ENCODE measurements around the gene PPP6R3. TPM values are rescaled to one million over a fixed set of nuclear protein-coding genes. Genes with fewer than 3 reads are reported as not detected.
"Not testable (repeated sequence)": the region's sequence is repeated elsewhere in the genome, so short reads cannot be mapped to it uniquely, and the experiment has no call there.

The PPP6R3 gene
- total and polyA plus RNA-seq, 2 of the 13 experiments (the other 11 are each of a cell fraction or from before 2014, with no cell fraction given) = 41.2 to 83.4 TPM

DNA sequence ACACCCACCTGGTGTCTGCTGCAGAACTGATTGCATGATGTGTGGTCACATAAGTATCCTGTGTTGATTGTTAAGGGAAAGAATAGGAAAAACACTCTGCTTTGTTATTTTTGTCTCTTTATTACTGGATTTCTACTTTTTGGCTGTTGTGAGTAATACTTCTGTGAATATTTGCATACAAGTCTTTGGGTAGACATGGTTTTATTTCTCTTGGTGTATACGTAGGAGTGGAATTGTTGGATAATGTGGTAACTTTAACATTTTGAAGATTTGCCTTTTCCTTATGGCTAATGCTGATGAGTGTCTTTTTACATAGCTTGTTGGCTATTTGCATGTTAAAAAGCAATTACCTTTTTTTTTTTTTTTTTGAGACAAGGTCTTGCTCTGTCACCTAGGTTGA lies 13.1 kb downstream of the PPP6R3 start:
- ChIA-PET POLR2A (interaction anchor here (1.2 kb wide), 1 partner anchor 13 kb away, joined by 5 read pairs; the partner anchor contains the start of gene PPP6R3), CTCF (ENCODE audit: low intra/inter-chr PET ratio, low total read pairs) (no interaction called here)
- WGBS (ENCODE audit: low lambda C conversion rate) = 92% methylated on average over 1 of the region's 1 CpG
- Histone ChIP-seq H3K36me3 (replicated peaks in 1 of 2; ENCODE audit: control insufficient read depth in 1 of 2, insufficient read depth in 2 of 2, low read length in 2 of 2) (peaks cover 5 to 22% of the 10 kb centered on the region in 2 experiments; a peak in 4 of 5 replicates), H2AFZ (ENCODE audit: low read length) (no peak overlapping the region), H3K27ac (ENCODE audit: extremely low read length, insufficient read depth, low read length) (no peak overlapping the region), H3K4me2 (ENCODE audit: low read depth, low read length) (no peak overlapping the region), H3K79me2 (ENCODE audit: insufficient read depth, low read length) (peaks cover 84% of the 10 kb centered on the region), H3K9ac (ENCODE audit: insufficient read depth, low read depth, low read length) (no peak overlapping the region), H3K27me3 (ENCODE audit: control insufficient read depth in 1 of 2, insufficient read depth in 2 of 2, low read length in 2 of 2) (no peaks in the 10 kb centered on the region), H3K4me1 (ENCODE audit: insufficient read depth, low read length) (peaks cover 31% of the 10 kb centered on the region), H3K4me3 (replicated peaks in 1 of 3; ENCODE audit: insufficient read depth in 1 of 3, low read depth in 2 of 3, low read length in 3 of 3) (no peak overlapping the region), H3K9me3 (ENCODE audit: low read length) (no peaks in the 10 kb centered on the region), H4K20me1 (ENCODE audit: insufficient read depth, low read length) (peaks cover 74% of the 10 kb centered on the region)
- in situ Hi-C loops (cut with HindIII; ENCODE audit: extremely low pct_ligation_motif_present, low pct_unique_long_range_greater_than_20kb) (no loop called here), intact Hi-C loops (cut with micrococcal nuclease; ENCODE audit: unreplicated experiment) (no loop called here)
- FAIRE-seq (no peak), DNase-seq (ENCODE audit: low spot score) (no peak), ATAC-seq (no peak)
- TF ChIP-seq NFKBIZ (CRISPR knock-in tag; IDR thresholded peaks at IDR 0.05) (no peak), TBX2 (CRISPR knock-in tag; IDR thresholded peaks at IDR 0.05; ENCODE audit: borderline replicate concordance) (no peak), HDAC1 (CRISPR knock-in tag; IDR thresholded peaks at IDR 0.05) (no peak)
- BruUV-seq (replicated peaks) = no TSS peak

GRCh38 chr11:68475626-68476025 lies 15.1 kb downstream of the PPP6R3 start:
- POLR2A ChIA-PET; H3K9ac ChIP-seq (ENCODE audit: insufficient read depth, low read depth, low read length); DNase-seq (ENCODE audit: low spot score); in situ Hi-C loops (cut with HindIII; ENCODE audit: extremely low pct_ligation_motif_present, low pct_unique_long_range_greater_than_20kb); H3K27me3 ChIP-seq (ENCODE audit: control insufficient read depth in 1 of 2, insufficient read depth in 2 of 2, low read length in 2 of 2); H3K9me3 ChIP-seq (ENCODE audit: low read length); ATAC-seq; H3K4me3 ChIP-seq (replicated peaks in 1 of 3; ENCODE audit: insufficient read depth in 1 of 3, low read depth in 2 of 3, low read length in 3 of 3); H2AFZ ChIP-seq (ENCODE audit: low read length); BruUV-seq (replicated peaks); H3K27ac ChIP-seq (ENCODE audit: extremely low read length, insufficient read depth, low read length); CTCF ChIA-PET (ENCODE audit: low intra/inter-chr PET ratio, low total read pairs); intact Hi-C loops (cut with micrococcal nuclease; ENCODE audit: unreplicated experiment); H3K4me2 ChIP-seq (ENCODE audit: low read depth, low read length); FAIRE-seq: not testable (repeated sequence)
- 100% methylated on average over 3 of the region's 34 CpGs for WGBS (ENCODE audit: low lambda C conversion rate)
- Histone ChIP-seq H4K20me1 (ENCODE audit: insufficient read depth, low read length) (peaks cover 73% of the 10 kb centered on the region), H3K4me1 (ENCODE audit: insufficient read depth, low read length) (peaks cover 25% of the 10 kb centered on the region), H3K79me2 (ENCODE audit: insufficient read depth, low read length) (peaks cover 84% of the 10 kb centered on the region), H3K36me3 (replicated peaks in 1 of 2; ENCODE audit: control insufficient read depth in 1 of 2, insufficient read depth in 2 of 2, low read length in 2 of 2) (peaks cover 5 to 27% of the 10 kb centered on the region in 2 experiments; a peak in 4 of 5 replicates)
